Measurements from ENCODE around the gene NNT.

Gene NNT

DNA sequence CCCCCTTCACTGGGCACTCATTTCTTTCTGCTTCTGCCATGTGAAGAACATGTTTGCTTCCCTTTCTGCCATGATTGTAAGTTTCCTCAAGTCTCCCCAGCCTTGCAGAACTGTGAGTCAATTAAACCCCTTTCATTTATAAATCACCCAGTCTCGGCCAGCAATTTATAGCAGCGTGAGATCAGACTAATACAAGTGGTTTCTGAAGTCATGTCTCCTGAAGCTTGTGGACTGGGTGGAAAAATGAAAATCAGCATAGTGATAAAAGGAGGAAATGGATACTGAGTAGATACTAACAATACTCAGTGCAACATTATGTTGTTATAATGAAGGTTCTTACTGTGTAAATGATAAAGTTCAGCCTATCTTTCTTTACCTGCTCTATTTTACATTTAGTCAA lies 35.1 kb downstream of the NNT start:
- H3K27me3 ChIP-seq (replicated peaks) = no peaks in the 10 kb centered on the region
- in situ Hi-C loops (cut with HindIII; ENCODE audit: low pct_ligation_motif_present, low sequenced_read_pairs) = no loop called here
- H3K4me3 ChIP-seq (ENCODE audit: low read depth, low read length) = no peak overlapping the region
- no peaks in the 10 kb centered on the region for H3K36me3 ChIP-seq (replicated peaks)
- TF ChIP-seq CTCF (IDR thresholded peaks at IDR 0.05; ENCODE audit: low read depth, low read length, missing control alignments) = no peak
- no peak for DNase-seq
- H3K27ac ChIP-seq = no peak overlapping the region

GRCh38 chr5:43638546-43638945 lies 35.6 kb downstream of the NNT start:
- Histone ChIP-seq H3K36me3 (replicated peaks) (no peaks in the 10 kb centered on the region), H3K4me3 (ENCODE audit: low read depth, low read length) (no peak overlapping the region), H3K27me3 (replicated peaks) (no peaks in the 10 kb centered on the region), H3K27ac (no peak overlapping the region)
- no peak for TF ChIP-seq CTCF (IDR thresholded peaks at IDR 0.05; ENCODE audit: low read depth, low read length, missing control alignments)
- no peak for DNase-seq
- in situ Hi-C loops (cut with HindIII; ENCODE audit: low pct_ligation_motif_present, low sequenced_read_pairs) = no loop called here

GRCh38 chr5:43639566-43639965 lies 36.6 kb downstream of the NNT start:
- no peak for TF ChIP-seq CTCF (IDR thresholded peaks at IDR 0.05; ENCODE audit: low read depth, low read length, missing control alignments)
- H3K27me3 ChIP-seq (replicated peaks) = no peaks in the 10 kb centered on the region
- no peak overlapping the region for H3K4me3 ChIP-seq (ENCODE audit: low read depth, low read length)
- in situ Hi-C loops (cut with HindIII; ENCODE audit: low pct_ligation_motif_present, low sequenced_read_pairs) = no loop called here
- DNase-seq = no peak
- H3K36me3 ChIP-seq (replicated peaks) = no peaks in the 10 kb centered on the region
- no peak overlapping the region for H3K27ac ChIP-seq

GRCh38 chr5:43642428-43642827 lies 39.4 kb downstream of the NNT start:
- DNase-seq = no peak
- in situ Hi-C loops (cut with HindIII; ENCODE audit: low pct_ligation_motif_present, low sequenced_read_pairs) = no loop called here
- H3K4me3 ChIP-seq (ENCODE audit: low read depth, low read length) = no peak overlapping the region

GRCh38 chr5:43643327-43643726 lies 40.3 kb downstream of the NNT start:
- H3K27me3 ChIP-seq (replicated peaks) = no peaks in the 10 kb centered on the region
- H3K36me3 ChIP-seq (replicated peaks) = no peaks in the 10 kb centered on the region
- in situ Hi-C loops (cut with HindIII; ENCODE audit: low pct_ligation_motif_present, low sequenced_read_pairs) = no loop called here
- TF ChIP-seq CTCF (IDR thresholded peaks at IDR 0.05; ENCODE audit: low read depth, low read length, missing control alignments) = no peak
- DNase-seq = peak; percentile 20
- peak overlapping the region; percentile 49 for H3K27ac ChIP-seq
- H3K4me3 ChIP-seq (ENCODE audit: low read depth, low read length) = no peak overlapping the region

More at GRCh38 chr5:43642428-43642827, 39.4 kb downstream of the NNT start:
- TF ChIP-seq CTCF (IDR thresholded peaks at IDR 0.05; ENCODE audit: low read depth, low read length, missing control alignments) = no peak
- no peaks in the 10 kb centered on the region for H3K36me3 ChIP-seq (replicated peaks)
- no peak overlapping the region for H3K27ac ChIP-seq
- no peaks in the 10 kb centered on the region for H3K27me3 ChIP-seq (replicated peaks)

- no peaks in the 10 kb centered on the region for H3K36me3 ChIP-seq (replicated peaks)
- H3K27ac ChIP-seq = peak overlapping the region; percentile 12
- no peak for TF ChIP-seq CTCF (IDR thresholded peaks at IDR 0.05; ENCODE audit: low read depth, low read length, missing control alignments)
- DNase-seq = no peak
- in situ Hi-C loops (cut with HindIII; ENCODE audit: low pct_ligation_motif_present, low sequenced_read_pairs) = no loop called here
- H3K4me3 ChIP-seq (ENCODE audit: low read depth, low read length) = no peak overlapping the region
- no peaks in the 10 kb centered on the region for H3K27me3 ChIP-seq (replicated peaks)
These were observed 40.8 kb downstream of the NNT start for GRCh38 chr5:43643750-43644149.

Data from brain microvascular endothelial cell (primary cell).